ENCODE results near the gene ILK. TPM values are rescaled to one million over a fixed set of nuclear protein-coding genes. Genes with fewer than 3 reads are reported as not detected.

The ILK gene
- total RNA-seq, 2 experiments from 2014 or later: 64.8 to 80.3 TPM

DNA sequence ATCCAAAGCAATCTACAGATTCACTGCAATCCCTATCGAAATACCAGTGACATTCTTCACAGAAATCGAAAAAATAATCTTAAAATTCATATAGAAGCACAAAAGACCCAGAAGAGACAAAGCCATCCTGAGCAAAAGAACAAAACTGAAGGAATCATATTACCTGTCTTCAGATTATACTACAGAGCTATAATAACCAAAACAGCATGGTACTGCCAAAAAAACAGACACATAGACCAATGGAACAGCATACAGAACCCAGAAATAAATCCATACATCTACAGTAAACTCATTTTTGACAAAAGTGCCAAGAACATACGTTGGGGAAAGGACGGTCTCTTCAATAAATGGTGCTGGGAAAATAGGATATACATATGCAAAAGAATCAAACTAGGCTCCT lies 19.0 kb upstream of the ILK start:
- H3K79me2 ChIP-seq (ENCODE audit: insufficient read depth, low read depth, low read length): no peaks in the 10 kb centered on the region
- H4K20me1 ChIP-seq (ENCODE audit: insufficient read depth, low read length): no peaks in the 10 kb centered on the region
- no peak overlapping the region for H3K4me2 ChIP-seq (ENCODE audit: low read length)
- H3K36me3 ChIP-seq (ENCODE audit: insufficient read depth, low read length): no peaks in the 10 kb centered on the region; the same call in 1 of the 2 replicates
- no peaks in the 10 kb centered on the region for H3K9me2 ChIP-seq (ENCODE audit: insufficient read depth, low read length)
- H3K4me1 ChIP-seq (ENCODE audit: insufficient read depth, low read length, poor library complexity, severe bottlenecking): no peaks in the 10 kb centered on the region
- no peak overlapping the region for H3K27ac ChIP-seq (ENCODE audit: low read depth, low read length, poor library complexity, severe bottlenecking)
- intact Hi-C loops (cut with micrococcal nuclease; ENCODE audit: unreplicated experiment): no loop called here
- TF ChIP-seq CTCF (conservative IDR thresholded peaks at IDR 0.05; ENCODE audit: low read length) (no peak), EZH2phosphoT487 (IDR thresholded peaks at IDR 0.05; ENCODE audit: borderline replicate concordance, low read depth, low read length) (no peak)
- DNase-seq (ENCODE audit: low spot score): no peak
- CTCF ChIA-PET (ENCODE audit: unreplicated experiment): no interaction called here
- H3K4me3 ChIP-seq (ENCODE audit: low read depth, low read length, poor library complexity, severe bottlenecking): no peak overlapping the region
- peaks cover 23% of the 10 kb centered on the region; the same call in 1 of the 2 replicates for H3K9me3 ChIP-seq (ENCODE audit: low read length)
- POLR2A ChIA-PET: no interaction called here
- H2AFZ ChIP-seq (ENCODE audit: low read length): no peak overlapping the region
- BruUV-seq (replicated peaks): no TSS peak

- H3K27ac ChIP-seq (ENCODE audit: low read depth, low read length, poor library complexity, severe bottlenecking): no peak overlapping the region
- TF ChIP-seq CTCF (conservative IDR thresholded peaks at IDR 0.05; ENCODE audit: low read length) (no peak), EZH2phosphoT487 (IDR thresholded peaks at IDR 0.05; ENCODE audit: borderline replicate concordance, low read depth, low read length) (no peak)
- no peaks in the 10 kb centered on the region for H3K4me1 ChIP-seq (ENCODE audit: insufficient read depth, low read length, poor library complexity, severe bottlenecking)
- H3K9me3 ChIP-seq (ENCODE audit: low read length): peaks cover 23% of the 10 kb centered on the region; the same call in 1 of the 2 replicates
- H4K20me1 ChIP-seq (ENCODE audit: insufficient read depth, low read length): no peaks in the 10 kb centered on the region
- intact Hi-C loops (cut with micrococcal nuclease; ENCODE audit: unreplicated experiment): no loop called here
- no peaks in the 10 kb centered on the region for H3K9me2 ChIP-seq (ENCODE audit: insufficient read depth, low read length)
- ChIA-PET CTCF (ENCODE audit: unreplicated experiment) (no interaction called here), POLR2A (interaction anchor here (0.7 kb wide), 1 partner anchor 11 kb away, joined by 3 read pairs; no protein-coding TSS in a partner anchor)
- no peak overlapping the region for H3K4me2 ChIP-seq (ENCODE audit: low read length)
- peaks cover 8% of the 10 kb centered on the region for H3K36me3 ChIP-seq (ENCODE audit: insufficient read depth, low read length)
- no peaks in the 10 kb centered on the region for H3K79me2 ChIP-seq (ENCODE audit: insufficient read depth, low read depth, low read length)
- DNase-seq (ENCODE audit: low spot score): no peak
- no peak overlapping the region for H3K4me3 ChIP-seq (ENCODE audit: low read depth, low read length, poor library complexity, severe bottlenecking)
- BruUV-seq (replicated peaks): no TSS peak
- no peak overlapping the region for H2AFZ ChIP-seq (ENCODE audit: low read length)
Measured at GRCh38 chr11:6586434-6587359, 16.9 kb upstream of the ILK start.
